ENCODE results near the gene ZKSCAN5. TPM values are rescaled to one million over a fixed set of nuclear protein-coding genes. Genes with fewer than 3 reads are reported as not detected.
A peak's percentile ranks its signal among the peaks of the same experiment; 100 is the strongest.

Gene ZKSCAN5
- 10 to 100 TPM; 12.0 to 12.2 TPM for total RNA-seq

DNA sequence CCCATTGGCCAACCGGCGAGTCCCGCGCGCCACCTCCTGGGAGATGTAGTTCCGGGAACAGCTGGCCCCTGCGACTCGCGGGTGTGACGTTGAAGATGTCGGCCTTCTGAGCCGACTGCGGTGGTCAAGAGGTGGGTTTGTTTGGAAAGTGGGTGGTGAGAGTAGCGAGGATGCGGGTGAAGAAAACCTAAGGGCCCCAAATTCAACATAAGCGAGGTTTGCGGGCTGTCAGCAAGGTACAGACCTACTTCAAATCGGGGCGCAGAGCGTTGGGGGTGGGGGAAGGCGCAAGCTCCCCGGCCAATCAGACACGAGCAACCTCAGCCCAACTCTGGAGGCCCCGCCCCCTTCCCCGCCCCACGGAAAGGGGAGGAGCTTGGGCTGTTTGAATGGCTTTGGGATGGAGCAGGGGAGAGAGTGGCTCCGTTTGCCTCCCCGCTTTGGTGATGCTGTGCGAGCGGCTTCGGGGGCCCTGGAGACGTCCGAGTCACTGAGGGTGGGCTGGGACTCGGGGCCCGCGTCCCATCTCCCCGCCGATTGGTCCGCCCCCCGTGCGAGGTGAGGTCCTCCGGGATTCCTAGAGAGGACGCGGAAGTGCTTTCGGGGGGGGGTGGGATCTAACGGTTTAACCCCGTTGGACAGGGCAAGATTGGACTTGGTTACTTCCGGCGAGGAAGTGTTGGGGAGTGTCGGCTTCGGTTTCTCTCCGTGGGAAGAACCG lies at the start of gene ZKSCAN5:
ZKSCAN5 (plus strand) TSS at position 60 of the 721 bp plus-strand sequence. CDS start 1,383 bp downstream, outside the sequence.
- H3K36me3 Mint-ChIP-seq (ENCODE audit: low read depth): peaks cover 24% of the 10 kb centered on the region

DNA sequence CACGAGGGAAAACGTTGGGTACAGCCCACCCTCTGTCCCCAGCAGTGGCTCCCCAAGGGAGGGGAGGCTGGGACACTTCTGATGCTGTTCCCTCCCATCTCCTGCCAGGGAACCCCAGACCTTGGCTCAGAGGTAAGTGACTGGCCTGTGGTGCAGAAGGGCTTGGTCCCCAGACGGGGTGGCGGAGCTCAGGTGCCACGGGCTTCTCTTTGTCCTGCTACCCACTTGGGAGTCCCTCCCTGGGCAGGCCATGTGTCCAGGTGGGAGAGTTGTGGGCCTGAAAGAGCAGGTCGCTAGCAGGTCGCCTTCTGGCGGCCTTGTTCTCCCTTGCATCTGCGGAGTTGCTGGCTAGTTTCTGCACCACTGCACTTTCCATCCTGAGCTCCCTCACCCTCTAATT lies 48.6 kb upstream of the ZKSCAN5 start:
- Mint-ChIP-seq H3K27me3 (no peaks in the 10 kb centered on the region), H3K36me3 (ENCODE audit: low read depth) (peaks cover 66% of the 10 kb centered on the region), H3K9me3 (no peaks in the 10 kb centered on the region), H3K4me3 (no peak overlapping the region), H3K27ac (no peak overlapping the region), H3K4me1 (peaks cover 10% of the 10 kb centered on the region)
- ChIA-PET POLR2A (interaction anchor here (0.7 to 2.2 kb wide), 2 partner anchors 10 to 16 kb away, joined by 3 to 7 read pairs; partner anchors contain the start of genes CPSF4 and PTCD1), CTCF (no interaction called here)
- no peak for DNase-seq

More for the DNA sequence above, at the start of gene ZKSCAN5:
- ChIA-PET POLR2A (interaction anchor here (0.8 to 6.3 kb wide), 17 partner anchors 9 to 597 kb away, joined by 3 to 70 read pairs (median 6); partner anchors contain the start of genes AP4M1, BUD31, FAM200A and MCM7), CTCF (interaction anchor here (0.9 to 1.5 kb wide), 3 partner anchors 10 to 112 kb away, joined by 3 to 7 read pairs (median 4); partner anchors contain the start of genes ZNF655 and ZSCAN25)
- no peaks in the 10 kb centered on the region for H3K27me3 Mint-ChIP-seq
- H3K27ac Mint-ChIP-seq: peak within 1 kb of the TSS; percentile 96
- no peaks in the 10 kb centered on the region for H3K9me3 Mint-ChIP-seq
- peak; percentile 97 for DNase-seq
- H3K4me3 Mint-ChIP-seq: peak within 1 kb of the TSS; percentile 88
- H3K4me1 Mint-ChIP-seq: peaks cover 33% of the 10 kb centered on the region

DNA sequence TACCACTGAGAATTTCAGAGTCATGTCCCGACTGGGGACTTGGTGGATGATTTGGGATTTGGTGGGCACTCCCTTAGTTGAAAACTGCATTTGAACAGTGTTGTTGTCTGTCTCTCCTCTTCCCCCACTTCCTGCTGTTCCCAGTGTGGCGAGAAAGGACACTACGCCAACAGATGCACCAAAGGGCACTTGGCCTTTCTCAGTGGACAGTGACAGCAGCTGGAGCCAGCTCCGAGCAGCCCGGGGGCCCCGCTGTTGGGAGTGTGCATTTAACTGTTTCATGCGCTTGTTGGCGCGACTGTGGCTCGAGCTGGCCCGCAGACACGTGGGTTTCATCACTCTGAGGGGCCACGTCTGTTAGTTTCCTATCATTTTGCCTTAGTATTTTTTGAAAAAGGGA lies 48.2 kb upstream of the ZKSCAN5 start:
- ChIA-PET POLR2A (interaction anchor here (0.7 to 2.2 kb wide), 3 partner anchors 9 to 43 kb away, joined by 3 to 7 read pairs (median 3); partner anchors contain the start of genes CPSF4 and PTCD1), CTCF (no interaction called here)
- peaks cover 63% of the 10 kb centered on the region for H3K36me3 Mint-ChIP-seq (ENCODE audit: low read depth)
- no peaks in the 10 kb centered on the region for H3K9me3 Mint-ChIP-seq
- H3K4me3 Mint-ChIP-seq: no peak overlapping the region
- peaks cover 12% of the 10 kb centered on the region for H3K4me1 Mint-ChIP-seq
- no peak overlapping the region for H3K27ac Mint-ChIP-seq
- DNase-seq: no peak
- H3K27me3 Mint-ChIP-seq: no peaks in the 10 kb centered on the region

DNA sequence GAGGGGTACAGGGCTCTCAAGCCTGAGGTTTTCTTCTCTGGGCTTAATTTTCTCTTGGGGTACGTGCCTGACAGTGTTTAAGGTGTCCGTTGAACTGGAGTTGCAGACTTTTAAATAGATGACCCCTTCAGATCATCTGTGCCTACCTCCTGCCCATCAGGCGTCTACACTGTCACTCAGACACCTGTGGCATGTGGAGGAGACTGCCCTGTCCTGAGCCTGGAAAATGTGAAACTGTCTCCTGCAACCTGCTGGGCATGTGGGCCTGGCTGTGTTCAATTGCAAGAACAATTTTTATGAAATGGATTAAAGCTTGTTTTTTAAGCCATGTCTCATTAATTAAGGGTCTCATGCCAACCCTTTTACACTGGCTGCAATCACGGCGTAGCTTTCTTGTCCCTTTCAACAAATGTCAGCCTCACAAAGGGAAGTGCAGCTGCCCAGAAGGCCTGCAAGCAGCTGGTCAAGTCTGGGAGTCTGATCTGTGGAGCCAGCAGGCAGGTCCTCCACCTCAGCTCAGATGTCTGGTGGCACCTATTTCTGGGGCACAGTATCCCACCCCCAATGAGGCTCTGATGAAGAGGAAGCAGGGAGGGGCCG lies 47.3 kb upstream of the ZKSCAN5 start:
- Mint-ChIP-seq H3K27me3 (no peaks in the 10 kb centered on the region), H3K4me3 (no peak overlapping the region), H3K4me1 (peaks cover 12% of the 10 kb centered on the region), H3K27ac (no peak overlapping the region), H3K36me3 (ENCODE audit: low read depth) (peaks cover 64% of the 10 kb centered on the region), H3K9me3 (no peaks in the 10 kb centered on the region)
- DNase-seq: no peak
- ChIA-PET POLR2A (interaction anchor here (1.0 to 2.2 kb wide), 3 partner anchors 18 to 102 kb away, joined by 3 to 7 read pairs (median 3); partner anchors contain the start of genes CPSF4, PTCD1 and ZNF655), CTCF (no interaction called here)

- H3K36me3 Mint-ChIP-seq (ENCODE audit: low read depth): peaks cover 63% of the 10 kb centered on the region
- no peak overlapping the region for H3K27ac Mint-ChIP-seq
- H3K27me3 Mint-ChIP-seq: no peaks in the 10 kb centered on the region
- H3K4me3 Mint-ChIP-seq: no peak overlapping the region
- no peak for DNase-seq
- POLR2A ChIA-PET: interaction anchor here (1.2 kb wide), 1 partner anchor 101 kb away, joined by 3 read pairs; the partner anchor contains the start of gene ZNF655
- CTCF ChIA-PET: no interaction called here
- H3K9me3 Mint-ChIP-seq: no peaks in the 10 kb centered on the region
- H3K4me1 Mint-ChIP-seq: peaks cover 15% of the 10 kb centered on the region
These were observed 46.6 kb upstream of the ZKSCAN5 start for GRCh38 chr7:99457650-99458493.

DNA sequence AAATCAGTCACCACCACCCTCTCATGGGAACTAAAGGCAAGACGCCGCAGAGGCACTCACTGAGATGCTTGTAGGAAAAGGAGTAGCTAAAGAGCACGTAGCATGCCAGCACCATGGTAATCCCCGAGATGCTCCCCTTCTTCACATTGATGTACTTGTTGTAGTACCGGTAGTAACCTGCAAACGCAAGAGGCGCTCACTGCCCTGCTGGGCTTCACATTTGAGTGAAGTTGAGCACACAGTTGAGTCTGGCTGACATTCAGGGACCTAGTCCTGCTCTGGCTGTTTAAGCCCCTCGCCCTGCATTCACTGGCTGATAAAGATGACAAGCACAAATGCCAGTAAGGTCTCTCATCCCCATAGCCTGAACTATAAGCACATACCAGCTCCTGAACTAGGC lies 45.4 kb upstream of the ZKSCAN5 start:
- no peak overlapping the region for H3K27ac Mint-ChIP-seq
- ChIA-PET CTCF (no interaction called here), POLR2A (interaction anchor here (1.4 to 2.0 kb wide), 2 partner anchors 21 to 41 kb away, joined by 4 to 6 read pairs; no protein-coding TSS in a partner anchor)
- no peaks in the 10 kb centered on the region for H3K27me3 Mint-ChIP-seq
- H3K4me3 Mint-ChIP-seq: no peak overlapping the region
- no peaks in the 10 kb centered on the region for H3K9me3 Mint-ChIP-seq
- H3K4me1 Mint-ChIP-seq: peaks cover 21% of the 10 kb centered on the region
- DNase-seq: peak; percentile 47
- H3K36me3 Mint-ChIP-seq (ENCODE audit: low read depth): peaks cover 61% of the 10 kb centered on the region

- Mint-ChIP-seq H3K27me3 (no peaks in the 10 kb centered on the region), H3K4me1 (peaks cover 32% of the 10 kb centered on the region), H3K4me3 (no peak overlapping the region), H3K36me3 (ENCODE audit: low read depth) (peaks cover 55% of the 10 kb centered on the region), H3K9me3 (no peaks in the 10 kb centered on the region), H3K27ac (no peak overlapping the region)
- DNase-seq: no peak
- ChIA-PET CTCF (interaction anchor here (0.9 kb wide), 1 partner anchor 29 kb away, joined by 3 read pairs; no protein-coding TSS in a partner anchor), POLR2A (interaction anchor here (0.6 to 2.0 kb wide), 4 partner anchors 11 to 39 kb away, joined by 3 to 6 read pairs (median 4); no protein-coding TSS in a partner anchor)
These were observed 43.8 kb upstream of the ZKSCAN5 start for GRCh38 chr7:99460651-99461050.

- Mint-ChIP-seq H3K4me1 (peaks cover 35% of the 10 kb centered on the region), H3K36me3 (ENCODE audit: low read depth) (peaks cover 57% of the 10 kb centered on the region), H3K9me3 (no peaks in the 10 kb centered on the region), H3K4me3 (no peak overlapping the region), H3K27ac (no peak overlapping the region), H3K27me3 (no peaks in the 10 kb centered on the region)
- no peak for DNase-seq
- ChIA-PET CTCF (no interaction called here), POLR2A (interaction anchor here (0.6 to 2.0 kb wide), 3 partner anchors 12 to 24 kb away, joined by 3 to 6 read pairs (median 3); no protein-coding TSS in a partner anchor)
These were observed 43.2 kb upstream of the ZKSCAN5 start for GRCh38 chr7:99461221-99461620.

GRCh38 chr7:99465421-99465768 lies 39.1 kb upstream of the ZKSCAN5 start:
- Mint-ChIP-seq H3K36me3 (ENCODE audit: low read depth) (peaks cover 26% of the 10 kb centered on the region), H3K9me3 (no peaks in the 10 kb centered on the region), H3K4me3 (peak overlapping the region; percentile 86), H3K27me3 (no peaks in the 10 kb centered on the region), H3K4me1 (peaks cover 30% of the 10 kb centered on the region), H3K27ac (peak overlapping the region; percentile 73)
- ChIA-PET POLR2A (interaction anchor here (0.9 to 3.7 kb wide), 14 partner anchors 9 to 159 kb away, joined by 3 to 21 read pairs (median 4); partner anchors contain the start of genes BUD31, ZKSCAN5, ZNF394 and ZNF655), CTCF (interaction anchor here (1.0 kb wide), 1 partner anchor 57 kb away, joined by 3 read pairs; the partner anchor contains the start of gene PDAP1)
- DNase-seq: no peak

GRCh38 chr7:99468336-99468918 lies 36.0 kb upstream of the ZKSCAN5 start:
- Mint-ChIP-seq H3K9me3 (no peaks in the 10 kb centered on the region), H3K27ac (no peak overlapping the region), H3K27me3 (peaks cover 4% of the 10 kb centered on the region), H3K4me3 (no peak overlapping the region), H3K36me3 (ENCODE audit: low read depth) (peaks cover 20% of the 10 kb centered on the region), H3K4me1 (peaks cover 33% of the 10 kb centered on the region)
- ChIA-PET CTCF (no interaction called here), POLR2A (interaction anchor here (1.0 kb wide), 1 partner anchor 37 kb away, joined by 5 read pairs; no protein-coding TSS in a partner anchor)
- DNase-seq: no peak

DNA sequence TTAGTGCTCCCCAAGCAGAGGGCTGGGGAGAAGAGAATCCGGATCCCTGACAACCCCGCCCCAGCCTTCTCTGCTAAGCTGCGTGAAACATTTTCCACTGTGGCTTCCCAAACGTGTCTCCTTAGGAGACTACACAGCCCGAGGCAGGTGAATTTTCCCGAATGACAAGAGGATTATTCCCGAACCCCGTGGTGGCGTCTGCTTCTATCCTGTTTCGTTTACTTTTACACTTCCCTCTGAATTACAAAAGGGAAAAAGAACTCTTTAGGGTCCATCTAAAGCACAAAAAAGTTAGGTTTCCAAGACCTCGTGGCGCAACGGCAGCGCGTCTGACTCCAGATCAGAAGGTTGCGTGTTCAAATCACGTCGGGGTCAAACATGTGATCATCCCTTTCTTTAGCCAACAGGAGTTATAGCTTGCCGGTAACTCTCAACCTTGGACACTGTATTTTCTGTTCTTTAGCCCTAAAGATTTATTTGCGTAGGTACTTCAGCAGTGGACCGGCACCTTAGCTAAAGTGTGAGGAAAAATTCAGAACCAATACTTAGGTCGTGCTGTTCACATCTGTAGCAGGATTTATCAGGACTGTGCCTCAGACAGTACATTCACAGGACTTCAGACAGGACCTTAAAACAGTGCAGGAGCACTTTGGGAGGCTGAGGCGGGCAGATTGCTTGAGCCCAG lies 34.9 kb upstream of the ZKSCAN5 start:
- Mint-ChIP-seq H3K36me3 (ENCODE audit: low read depth) (peaks cover 15% of the 10 kb centered on the region), H3K4me3 (no peak overlapping the region), H3K27me3 (peaks cover 4% of the 10 kb centered on the region), H3K9me3 (no peaks in the 10 kb centered on the region), H3K4me1 (peaks cover 35% of the 10 kb centered on the region), H3K27ac (no peak overlapping the region)
- ChIA-PET CTCF (no interaction called here), POLR2A (interaction anchor here (1.0 to 1.3 kb wide), 3 partner anchors 30 to 37 kb away, joined by 3 to 5 read pairs (median 4); partner anchors contain the start of gene ZNF394)
- no peak for DNase-seq
